ENCODE results near the gene NR1D2.

GRCh38 chr3:23964537-23965235 lies 19.6 kb downstream of the NR1D2 start:
- TF ChIP-seq, protein P1, sequence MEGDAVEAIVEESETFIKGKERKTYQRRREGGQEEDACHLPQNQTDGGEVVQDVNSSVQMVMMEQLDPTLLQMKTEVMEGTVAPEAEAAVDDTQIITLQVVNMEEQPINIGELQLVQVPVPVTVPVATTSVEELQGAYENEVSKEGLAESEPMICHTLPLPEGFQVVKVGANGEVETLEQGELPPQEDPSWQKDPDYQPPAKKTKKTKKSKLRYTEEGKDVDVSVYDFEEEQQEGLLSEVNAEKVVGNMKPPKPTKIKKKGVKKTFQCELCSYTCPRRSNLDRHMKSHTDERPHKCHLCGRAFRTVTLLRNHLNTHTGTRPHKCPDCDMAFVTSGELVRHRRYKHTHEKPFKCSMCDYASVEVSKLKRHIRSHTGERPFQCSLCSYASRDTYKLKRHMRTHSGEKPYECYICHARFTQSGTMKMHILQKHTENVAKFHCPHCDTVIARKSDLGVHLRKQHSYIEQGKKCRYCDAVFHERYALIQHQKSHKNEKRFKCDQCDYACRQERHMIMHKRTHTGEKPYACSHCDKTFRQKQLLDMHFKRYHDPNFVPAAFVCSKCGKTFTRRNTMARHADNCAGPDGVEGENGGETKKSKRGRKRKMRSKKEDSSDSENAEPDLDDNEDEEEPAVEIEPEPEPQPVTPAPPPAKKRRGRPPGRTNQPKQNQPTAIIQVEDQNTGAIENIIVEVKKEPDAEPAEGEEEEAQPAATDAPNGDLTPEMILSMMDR (IDR thresholded peaks at IDR 0.05; ENCODE audit: low read depth, low read length, poor library complexity, severe bottlenecking) = no peak
- TF ChIP-seq EZH2phosphoT487 (IDR thresholded peaks at IDR 0.05; ENCODE audit: borderline replicate concordance, low read length) = no peak

Data from DOHH2 (cell line).